Measurements from ENCODE around the gene GM2A.

- TF ChIP-seq EZH2 (IDR thresholded peaks at IDR 0.05): no peak
- TF ChIP-seq POLR2AphosphoS5 (IDR thresholded peaks at IDR 0.05; ENCODE audit: borderline replicate concordance, low read depth, low read length): no peak
- TF ChIP-seq FOXP2 (optimal IDR thresholded peaks at IDR 0.05; ENCODE audit: control extremely low read depth, extremely low read length, insufficient read depth): no peak
These were observed 47.6 kb upstream of the GM2A start for GRCh38 chr5:151205411-151205810.
